ENCODE data around the gene RASEF.

DNA sequence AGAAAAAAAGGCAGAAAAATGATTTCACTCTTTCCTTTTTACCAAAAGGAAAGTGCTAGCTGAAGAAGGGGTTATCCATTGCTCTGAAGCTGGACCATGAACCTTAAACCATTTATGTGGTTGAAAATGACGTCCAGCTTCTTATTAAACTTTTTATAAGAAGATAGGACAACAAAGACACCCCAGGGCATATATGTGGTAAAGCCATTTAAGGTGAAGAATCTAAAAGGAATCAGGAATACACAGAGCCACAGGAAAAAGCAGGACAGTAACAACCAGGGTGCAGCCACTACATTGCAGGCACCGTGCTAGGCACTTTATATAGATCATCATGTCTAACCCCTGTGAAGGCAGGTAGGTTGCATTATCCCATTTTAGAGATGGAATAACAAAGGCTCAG, 42.1 kb downstream of the RASEF start:
- TF ChIP-seq, protein P1, sequence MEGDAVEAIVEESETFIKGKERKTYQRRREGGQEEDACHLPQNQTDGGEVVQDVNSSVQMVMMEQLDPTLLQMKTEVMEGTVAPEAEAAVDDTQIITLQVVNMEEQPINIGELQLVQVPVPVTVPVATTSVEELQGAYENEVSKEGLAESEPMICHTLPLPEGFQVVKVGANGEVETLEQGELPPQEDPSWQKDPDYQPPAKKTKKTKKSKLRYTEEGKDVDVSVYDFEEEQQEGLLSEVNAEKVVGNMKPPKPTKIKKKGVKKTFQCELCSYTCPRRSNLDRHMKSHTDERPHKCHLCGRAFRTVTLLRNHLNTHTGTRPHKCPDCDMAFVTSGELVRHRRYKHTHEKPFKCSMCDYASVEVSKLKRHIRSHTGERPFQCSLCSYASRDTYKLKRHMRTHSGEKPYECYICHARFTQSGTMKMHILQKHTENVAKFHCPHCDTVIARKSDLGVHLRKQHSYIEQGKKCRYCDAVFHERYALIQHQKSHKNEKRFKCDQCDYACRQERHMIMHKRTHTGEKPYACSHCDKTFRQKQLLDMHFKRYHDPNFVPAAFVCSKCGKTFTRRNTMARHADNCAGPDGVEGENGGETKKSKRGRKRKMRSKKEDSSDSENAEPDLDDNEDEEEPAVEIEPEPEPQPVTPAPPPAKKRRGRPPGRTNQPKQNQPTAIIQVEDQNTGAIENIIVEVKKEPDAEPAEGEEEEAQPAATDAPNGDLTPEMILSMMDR (IDR thresholded peaks at IDR 0.05; ENCODE audit: low read depth, low read length) = no peak
- TF ChIP-seq, protein P2, sequence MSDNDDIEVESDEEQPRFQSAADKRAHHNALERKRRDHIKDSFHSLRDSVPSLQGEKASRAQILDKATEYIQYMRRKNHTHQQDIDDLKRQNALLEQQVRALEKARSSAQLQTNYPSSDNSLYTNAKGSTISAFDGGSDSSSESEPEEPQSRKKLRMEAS (IDR thresholded peaks at IDR 0.05; ENCODE audit: low read depth, low read length) = no peak
- TF ChIP-seq POLR2A (IDR thresholded peaks at IDR 0.05; ENCODE audit: extremely low read depth, insufficient read length) = no peak

All from NB4 (cell line).